IPS-18c (cell line): Measurements from ENCODE around the gene EME1.
A peak's percentile ranks its signal among the peaks of the same experiment; 100 is the strongest.

ENCODE experiments used
- H3K4me3 ChIP-seq: 2 replicates; pipeline ENCODE4 v1.7.0; 2013; ENCODE audit warnings: low read depth, mild to moderate bottlenecking, low read length, moderate library complexity; ENCODE audit not compliant: insufficient read depth
- H3K9me3 ChIP-seq: one replicate; pipeline ENCODE4 v1.6.1; 2013; ENCODE audit warnings: mild to moderate bottlenecking, low read length, moderate library complexity; ENCODE audit not compliant: control insufficient read depth, insufficient read depth

The EME1 gene

DNA sequence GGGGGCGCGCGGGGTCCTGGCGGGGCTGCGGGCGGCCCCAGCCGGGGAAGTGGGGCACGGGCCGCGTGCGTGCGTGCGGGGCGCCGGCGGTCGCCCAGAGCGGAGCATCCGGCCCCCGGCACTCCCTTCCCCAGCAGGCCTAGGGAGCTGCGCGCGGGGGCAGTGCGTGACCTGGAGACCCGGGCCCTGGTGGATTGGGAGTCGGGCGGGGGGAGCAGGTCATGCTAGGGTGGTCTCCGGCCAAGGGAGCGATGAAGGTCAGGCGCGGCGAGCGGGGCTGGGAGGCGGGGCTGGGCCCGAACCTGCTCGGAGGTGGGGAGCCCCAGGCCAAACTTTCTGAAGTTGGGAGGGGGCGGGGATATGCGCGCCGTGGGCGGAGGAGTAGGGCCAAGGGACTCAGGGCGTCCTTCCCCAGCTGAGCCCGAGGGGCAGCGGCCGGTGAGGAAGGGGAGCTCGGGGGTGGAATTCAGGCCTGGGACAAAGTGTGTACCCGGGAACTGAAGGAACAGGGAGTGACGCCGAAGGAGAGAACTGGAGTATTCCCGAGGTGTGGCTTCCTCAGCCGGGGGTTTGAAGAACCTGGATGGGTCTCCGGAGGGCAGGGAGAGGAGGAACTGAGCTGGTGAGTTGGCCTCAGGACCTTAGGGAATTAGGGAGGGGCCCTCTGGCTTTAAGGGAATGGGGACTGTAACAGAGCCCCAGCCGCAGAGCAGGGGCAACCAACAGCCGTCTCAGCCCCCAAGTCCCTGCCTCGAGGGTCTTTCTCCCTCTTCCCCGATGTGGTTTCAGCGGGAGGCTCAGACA, 26.5 kb upstream of the EME1 start:
- no peaks in the 10 kb centered on the region for H3K9me3 ChIP-seq
- peak overlapping the region; percentile 90 for H3K4me3 ChIP-seq

DNA sequence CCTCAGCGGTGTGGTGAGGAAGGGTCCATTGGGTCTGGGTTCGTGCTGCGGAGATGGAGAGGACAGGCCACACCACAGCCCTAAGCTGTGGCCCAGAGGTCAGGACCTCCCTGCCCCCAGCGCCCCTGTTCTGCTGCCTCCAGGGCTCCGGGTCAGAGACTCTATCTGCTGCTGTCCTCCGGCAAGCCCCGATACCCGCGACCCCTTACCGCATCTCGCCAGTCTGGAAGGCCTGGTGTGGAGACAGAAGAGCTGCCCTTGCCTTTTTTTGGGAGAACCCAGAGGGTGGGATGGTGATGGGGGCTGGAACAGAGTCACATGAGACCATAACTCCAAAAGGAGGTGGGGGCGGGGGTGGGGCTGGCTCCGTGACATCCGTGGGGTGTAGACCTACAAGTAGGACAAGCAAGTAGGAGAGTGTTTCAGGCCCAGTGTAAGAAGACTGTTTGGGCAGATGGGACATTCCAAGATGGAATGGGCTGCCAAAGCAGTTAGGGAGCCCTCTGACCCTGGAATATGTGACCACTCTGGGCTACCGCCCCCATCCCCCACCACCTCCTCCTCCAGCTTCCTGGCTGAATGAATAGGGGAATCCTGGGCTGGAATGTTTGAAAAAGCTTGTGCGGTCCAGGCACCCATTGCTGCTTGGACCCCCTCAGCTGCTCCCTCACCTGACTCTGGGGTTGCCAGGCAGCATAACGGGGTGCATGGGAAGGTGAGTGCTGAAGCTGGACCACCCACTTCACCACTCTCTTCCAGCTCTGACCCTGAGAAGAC, 25.7 kb upstream of the EME1 start:
- H3K9me3 ChIP-seq = no peaks in the 10 kb centered on the region
- peak overlapping the region; percentile 90 for H3K4me3 ChIP-seq

DNA sequence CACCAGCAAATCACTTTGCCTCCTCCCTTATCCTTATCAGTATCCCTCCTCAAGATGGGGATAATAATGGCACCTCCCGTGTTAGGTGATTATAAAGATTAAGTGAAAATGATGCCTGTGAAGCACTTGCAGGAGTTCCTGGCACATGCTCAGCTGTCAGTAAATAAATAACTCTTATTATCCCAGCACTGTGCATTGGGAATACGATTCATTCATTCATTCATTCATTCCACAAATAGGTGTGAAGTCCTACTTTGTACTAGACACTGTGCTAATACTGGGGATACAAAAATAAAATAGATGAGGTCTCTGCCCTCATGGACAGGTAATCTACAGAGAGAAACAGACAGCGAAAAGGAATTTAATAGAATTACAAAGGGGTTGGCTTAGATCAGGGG, 25.1 kb upstream of the EME1 start:
- Histone ChIP-seq H3K4me3 (peak overlapping the region; percentile 90), H3K9me3 (no peaks in the 10 kb centered on the region)

DNA sequence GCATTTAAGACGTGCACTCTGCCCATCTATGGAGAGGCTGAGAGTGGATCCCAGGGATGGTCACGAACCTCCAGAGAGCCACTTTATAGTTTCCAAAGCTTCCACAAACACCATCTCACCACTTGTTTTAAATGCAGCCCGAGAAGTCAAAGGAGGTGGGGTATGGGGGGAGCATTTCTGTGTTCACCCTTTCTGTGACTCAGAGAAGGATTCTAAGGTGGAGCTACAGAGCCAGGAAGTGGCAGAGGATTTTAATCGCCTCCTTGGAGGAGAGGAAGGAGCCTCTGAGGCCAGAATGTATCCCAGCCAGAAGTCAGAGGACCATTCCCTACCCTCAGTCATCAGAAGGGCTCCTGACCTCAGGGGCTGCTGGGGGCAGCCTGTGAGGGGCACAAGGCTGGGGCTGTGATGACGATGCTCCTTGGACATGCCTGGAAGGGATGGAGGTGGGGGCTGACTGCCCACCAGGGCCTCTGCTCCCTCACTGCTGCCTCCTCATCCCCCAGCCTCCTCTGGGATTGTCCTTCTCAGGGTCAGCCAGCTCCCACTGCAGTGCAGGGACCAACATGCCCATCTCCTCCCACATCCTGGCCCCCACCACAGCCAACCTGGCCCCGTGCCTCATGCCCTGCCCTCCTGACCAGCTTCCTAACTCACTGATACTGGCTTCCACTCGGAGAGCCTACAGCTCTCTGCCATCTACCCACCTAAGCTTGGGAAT, 24.3 kb upstream of the EME1 start:
- no peak overlapping the region for H3K4me3 ChIP-seq

DNA sequence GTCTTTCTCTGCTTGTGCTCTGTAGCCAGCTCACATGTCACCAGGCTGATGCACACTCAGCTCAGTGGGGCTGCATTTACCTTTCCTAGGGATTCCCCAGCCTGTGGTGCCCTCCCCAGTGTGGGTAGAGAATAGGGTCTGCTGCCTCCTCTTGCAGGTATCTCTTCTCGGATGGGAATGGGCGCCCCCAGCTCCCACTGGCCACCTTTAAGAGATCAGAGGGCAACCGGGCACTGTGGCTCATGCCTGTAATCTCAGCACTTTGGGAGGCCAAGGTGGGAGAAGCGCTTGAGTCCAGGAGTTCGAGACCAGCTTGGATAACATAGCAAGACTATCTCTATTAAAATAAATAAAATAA, 23.8 kb upstream of the EME1 start:
- Histone ChIP-seq H3K9me3 (no peaks in the 10 kb centered on the region), H3K4me3 (no peak overlapping the region)

More for the DNA sequence above, 24.3 kb upstream of the EME1 start:
- H3K9me3 ChIP-seq = no peaks in the 10 kb centered on the region

DNA sequence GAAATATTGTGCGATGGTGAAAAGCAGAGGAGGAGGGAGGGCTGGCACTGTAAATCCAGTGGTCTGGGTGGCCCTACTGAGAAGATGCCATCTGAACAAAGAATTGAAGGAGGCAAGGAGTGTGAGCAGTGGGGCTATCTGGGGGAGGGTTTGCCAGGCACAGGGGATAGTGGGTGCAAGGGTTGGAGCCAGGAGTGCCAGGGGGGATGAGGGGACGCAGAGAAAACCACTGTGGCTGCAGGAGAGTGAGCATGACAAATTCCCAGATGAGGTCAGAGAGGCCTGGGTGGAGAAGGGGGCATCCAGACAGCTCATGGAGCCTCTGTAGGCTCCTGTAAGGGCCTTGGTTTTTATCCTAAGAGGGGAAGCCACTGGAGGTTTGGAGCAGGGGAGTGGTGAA, 22.3 kb upstream of the EME1 start:
- no peak overlapping the region for H3K4me3 ChIP-seq

DNA sequence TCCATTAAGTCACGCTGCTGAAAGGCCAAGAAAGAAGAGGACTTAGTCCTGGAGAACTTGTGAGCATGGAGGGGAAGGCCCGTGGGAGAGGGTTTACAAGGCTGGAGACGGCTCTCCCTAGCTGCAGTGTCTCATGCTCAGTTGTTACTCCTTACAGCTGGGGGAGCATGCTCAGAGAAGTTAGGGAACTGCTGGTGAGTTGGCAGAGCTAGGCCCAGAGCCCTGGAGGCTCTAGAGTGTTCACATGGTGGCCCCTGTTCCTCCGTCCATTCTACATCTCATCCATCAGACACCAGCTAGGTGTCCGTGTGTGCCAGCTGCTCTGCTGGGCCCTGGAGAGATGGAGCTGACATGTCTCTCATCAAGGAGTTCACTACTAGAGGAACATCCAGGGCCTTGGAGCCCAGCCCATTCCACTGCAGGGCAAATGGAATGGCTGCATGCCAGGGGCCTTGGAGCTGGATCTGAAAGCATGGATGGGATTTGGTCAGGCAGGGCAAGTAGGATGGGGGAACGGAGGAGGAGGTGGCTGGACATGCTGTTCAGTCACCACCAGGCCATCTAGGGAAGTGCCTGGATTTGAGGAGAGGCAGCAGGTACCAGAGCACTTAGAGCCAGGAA, 20.8 kb upstream of the EME1 start:
- no peak overlapping the region for H3K4me3 ChIP-seq
- no peaks in the 10 kb centered on the region for H3K9me3 ChIP-seq

More for the DNA sequence above, 22.3 kb upstream of the EME1 start:
- H3K9me3 ChIP-seq = no peaks in the 10 kb centered on the region

DNA sequence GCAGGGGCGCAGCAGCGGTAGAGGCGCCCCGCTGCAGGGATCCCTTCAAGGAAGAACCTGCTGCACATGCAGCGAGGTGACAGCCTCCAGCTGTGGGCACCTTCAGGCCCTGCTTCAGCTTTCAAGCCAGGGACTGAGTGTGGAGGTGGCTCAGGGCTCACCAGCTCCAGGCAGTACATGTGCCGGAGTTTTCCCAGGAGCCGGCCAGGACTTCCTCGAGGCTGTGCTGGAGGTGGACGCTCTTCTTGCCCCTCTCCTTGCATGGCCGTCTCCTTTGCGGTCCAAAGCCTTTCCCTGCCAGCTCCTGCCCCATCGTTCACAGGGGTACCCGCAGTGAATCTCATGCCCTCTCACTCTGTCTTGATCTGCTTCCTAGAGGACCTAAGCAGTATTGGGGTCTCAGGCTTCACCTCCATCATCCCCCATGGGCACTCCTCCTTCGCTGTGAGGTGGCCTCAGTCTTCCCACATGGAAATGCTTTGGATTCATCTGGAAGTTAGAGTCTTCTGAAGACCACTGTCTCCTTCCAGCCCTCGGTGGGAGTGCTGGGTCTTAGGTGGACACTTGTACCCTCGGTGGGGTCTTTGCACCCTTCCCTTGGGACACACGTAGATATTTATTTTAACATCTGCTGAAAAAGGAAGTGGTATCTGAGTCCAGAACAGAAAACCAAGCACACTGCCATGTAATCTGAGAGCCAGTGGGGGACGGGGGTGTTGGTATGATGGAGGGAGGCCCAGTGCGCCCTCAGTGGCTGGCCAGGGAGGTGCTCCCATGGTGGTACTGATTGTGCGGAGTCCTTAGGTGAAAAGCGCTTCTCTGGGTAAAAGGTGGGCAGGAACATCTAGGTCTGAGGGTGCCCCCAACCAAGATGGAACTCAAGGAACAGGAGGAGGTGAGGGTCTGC, 20.1 kb upstream of the EME1 start:
- Histone ChIP-seq H3K9me3 (no peaks in the 10 kb centered on the region), H3K4me3 (no peak overlapping the region)

DNA sequence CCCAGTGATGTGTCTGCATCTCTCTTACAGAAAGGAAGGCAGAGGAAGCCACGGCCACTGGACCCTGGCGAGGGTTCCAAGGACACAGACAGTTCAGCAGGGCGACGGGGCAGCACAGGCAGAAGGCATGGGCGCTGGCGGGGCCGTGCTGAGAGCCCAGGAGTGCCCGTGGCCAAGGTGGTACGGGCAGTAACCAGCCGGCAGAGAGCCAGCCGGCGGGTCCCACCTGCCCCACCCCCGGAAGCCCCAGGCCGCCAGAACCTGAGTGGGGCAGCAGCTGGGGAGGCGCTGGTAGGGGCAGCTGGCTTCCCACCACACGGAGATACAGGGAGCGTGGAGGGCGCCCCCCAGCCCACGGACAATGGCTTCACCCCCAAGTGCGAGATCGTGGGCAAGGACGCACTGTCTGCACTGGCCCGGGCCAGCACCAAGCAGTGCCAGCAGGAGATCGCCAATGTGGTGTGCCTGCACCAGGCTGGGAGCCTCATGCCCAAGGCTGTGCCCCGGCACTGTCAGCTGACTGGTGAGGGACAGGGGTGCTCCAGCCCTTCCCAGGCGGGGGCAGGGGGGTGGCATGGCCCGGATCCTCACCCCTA, 19.3 kb upstream of the EME1 start:
- Histone ChIP-seq H3K9me3 (peaks cover 2% of the 10 kb centered on the region), H3K4me3 (no peak overlapping the region)

DNA sequence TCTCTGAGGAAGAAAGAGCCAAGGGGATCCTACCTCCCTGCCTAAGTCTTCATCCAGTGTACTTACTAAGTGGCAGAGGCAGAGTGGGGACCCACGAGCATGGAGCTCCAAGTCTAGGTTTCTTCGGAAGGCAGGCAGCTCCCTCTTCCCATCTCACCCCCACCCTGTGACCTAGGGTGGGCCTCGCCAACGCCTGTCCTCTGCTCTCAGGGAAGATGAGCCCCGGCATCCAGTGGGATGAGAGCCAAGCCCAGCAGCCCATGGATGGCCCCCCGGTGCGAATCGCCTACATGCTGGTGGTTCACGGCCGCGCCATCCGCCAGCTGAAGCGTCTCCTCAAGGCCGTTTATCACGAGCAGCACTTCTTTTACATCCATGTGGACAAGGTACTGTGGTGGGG, 18.8 kb upstream of the EME1 start:
- Histone ChIP-seq H3K4me3 (no peak overlapping the region), H3K9me3 (peaks cover 2% of the 10 kb centered on the region)

DNA sequence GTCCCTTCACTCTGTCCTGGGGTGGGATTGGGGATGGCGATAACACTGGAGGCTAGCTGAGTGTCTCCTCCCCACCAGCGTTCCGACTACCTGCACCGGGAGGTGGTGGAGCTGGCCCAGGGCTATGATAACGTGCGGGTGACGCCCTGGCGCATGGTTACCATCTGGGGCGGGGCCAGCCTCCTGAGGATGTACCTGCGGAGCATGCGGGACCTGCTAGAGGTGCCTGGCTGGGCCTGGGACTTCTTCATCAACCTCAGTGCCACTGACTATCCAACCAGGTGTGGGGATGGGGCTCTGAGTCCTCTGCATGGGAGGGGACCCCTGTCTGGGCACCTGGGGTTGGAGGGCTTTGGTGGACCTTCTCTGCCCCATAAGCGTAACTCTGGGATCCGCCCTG, 18.3 kb upstream of the EME1 start:
- Histone ChIP-seq H3K9me3 (peaks cover 2% of the 10 kb centered on the region), H3K4me3 (no peak overlapping the region)

DNA sequence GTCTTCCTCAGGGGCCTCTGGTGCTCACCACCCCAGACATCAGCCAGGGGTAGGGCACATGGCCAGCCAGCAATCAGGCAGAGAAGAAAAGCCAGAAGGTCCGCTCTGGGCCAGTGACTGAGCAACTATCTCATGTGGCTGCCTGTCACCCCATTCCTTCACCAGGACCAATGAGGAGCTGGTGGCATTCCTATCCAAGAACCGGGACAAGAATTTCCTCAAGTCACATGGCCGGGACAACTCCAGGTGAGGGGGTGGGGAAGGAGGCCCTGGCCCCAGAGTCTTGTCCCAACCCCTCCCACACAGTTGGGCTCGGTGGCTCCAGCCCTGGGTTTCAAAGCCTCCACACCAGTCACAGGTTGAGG, 17.7 kb upstream of the EME1 start:
- no peak overlapping the region for H3K4me3 ChIP-seq
- H3K9me3 ChIP-seq = peaks cover 2% of the 10 kb centered on the region

DNA sequence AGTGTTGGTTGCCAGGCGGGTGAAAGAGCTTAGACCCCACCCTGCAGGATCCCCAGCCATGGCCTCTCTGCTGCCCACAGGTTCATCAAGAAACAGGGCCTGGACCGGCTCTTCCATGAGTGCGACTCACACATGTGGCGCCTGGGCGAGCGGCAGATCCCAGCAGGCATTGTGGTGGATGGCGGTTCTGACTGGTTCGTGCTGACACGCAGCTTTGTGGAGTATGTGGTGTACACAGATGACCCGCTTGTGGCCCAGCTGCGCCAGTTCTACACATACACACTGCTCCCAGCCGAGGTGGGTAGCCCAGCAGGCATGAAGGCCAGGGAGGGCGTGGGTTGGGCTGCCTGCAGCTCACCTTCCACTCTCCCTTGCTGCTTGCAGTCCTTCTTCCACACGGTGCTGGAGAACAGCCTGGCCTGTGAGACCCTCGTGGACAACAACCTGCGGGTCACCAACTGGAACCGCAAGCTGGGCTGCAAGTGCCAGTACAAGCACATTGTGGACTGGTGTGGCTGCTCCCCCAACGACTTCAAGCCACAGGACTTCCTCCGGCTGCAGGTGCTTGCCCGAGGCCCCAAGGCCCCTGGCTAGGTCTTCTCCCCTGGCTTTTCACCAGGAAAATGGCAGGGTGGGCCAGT, 17.2 kb upstream of the EME1 start:
- peaks cover 2% of the 10 kb centered on the region for H3K9me3 ChIP-seq

DNA sequence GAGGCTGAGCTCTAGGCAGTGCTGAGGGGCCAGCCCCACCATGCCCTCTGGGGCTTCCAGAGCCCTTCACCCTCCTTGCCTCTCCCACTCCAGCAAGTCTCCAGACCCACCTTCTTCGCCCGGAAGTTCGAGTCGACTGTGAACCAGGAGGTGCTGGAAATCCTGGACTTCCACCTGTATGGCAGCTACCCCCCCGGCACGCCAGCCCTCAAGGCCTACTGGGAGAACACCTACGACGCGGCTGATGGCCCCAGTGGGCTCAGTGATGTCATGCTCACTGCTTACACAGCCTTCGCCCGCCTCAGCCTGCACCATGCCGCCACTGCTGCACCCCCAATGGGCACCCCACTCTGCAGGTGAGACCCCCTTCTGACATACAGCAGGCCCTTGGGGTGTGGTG, 16.6 kb upstream of the EME1 start:
- no peak overlapping the region for H3K4me3 ChIP-seq
- peaks cover 2% of the 10 kb centered on the region for H3K9me3 ChIP-seq

More for the DNA sequence above, 17.2 kb upstream of the EME1 start:
- H3K4me3 ChIP-seq = no peak overlapping the region

DNA sequence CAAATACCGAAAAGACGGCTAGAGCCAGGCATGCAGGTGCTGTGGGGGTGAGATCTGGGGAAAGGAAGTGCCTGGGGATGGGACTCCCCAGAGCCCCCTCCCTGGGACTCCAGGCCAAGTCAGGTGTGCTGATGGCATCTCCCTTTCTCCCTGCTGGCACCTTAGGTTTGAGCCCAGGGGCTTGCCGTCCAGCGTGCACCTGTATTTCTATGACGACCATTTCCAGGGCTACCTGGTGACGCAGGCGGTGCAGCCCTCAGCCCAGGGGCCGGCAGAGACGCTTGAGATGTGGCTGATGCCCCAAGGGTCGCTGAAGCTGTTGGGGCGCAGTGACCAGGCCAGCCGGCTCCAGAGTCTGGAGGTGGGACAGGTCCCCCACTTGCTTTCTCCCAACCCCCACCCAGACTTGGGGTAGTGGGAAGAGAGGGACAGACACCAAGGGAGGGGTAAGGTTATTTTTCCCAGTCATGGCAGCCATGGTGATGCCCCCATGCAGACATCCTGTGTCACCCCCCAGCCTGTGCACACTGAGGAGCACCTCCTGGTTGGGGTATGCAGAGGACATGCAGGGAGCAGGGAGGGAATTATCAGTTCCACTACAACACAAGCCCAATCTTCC, 16.0 kb upstream of the EME1 start:
- Histone ChIP-seq H3K4me3 (no peak overlapping the region), H3K9me3 (peaks cover 2% of the 10 kb centered on the region)

DNA sequence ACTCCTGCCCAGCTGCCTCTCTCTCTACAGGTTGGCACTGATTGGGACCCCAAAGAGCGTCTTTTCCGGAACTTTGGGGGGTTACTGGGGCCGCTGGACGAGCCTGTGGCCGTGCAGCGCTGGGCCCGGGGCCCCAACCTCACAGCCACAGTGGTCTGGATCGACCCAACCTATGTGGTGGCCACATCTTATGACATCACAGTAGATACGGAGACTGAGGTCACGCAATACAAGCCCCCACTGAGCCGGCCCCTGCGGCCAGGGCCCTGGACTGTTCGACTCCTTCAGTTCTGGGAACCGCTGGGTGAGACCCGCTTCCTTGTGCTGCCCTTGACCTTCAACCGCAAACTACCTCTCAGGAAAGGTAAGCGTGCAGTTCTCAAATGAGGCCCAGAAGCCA, 14.9 kb upstream of the EME1 start:
- no peak overlapping the region for H3K4me3 ChIP-seq
- H3K9me3 ChIP-seq = peaks cover 2% of the 10 kb centered on the region
